Ascending aorta (tissue), 2 donors: Measurements from ENCODE around the gene CNBD2. TPM values are rescaled to one million over a fixed set of nuclear protein-coding genes. Genes with fewer than 3 reads are reported as not detected.
A peak's percentile ranks its signal among the peaks of the same experiment; 100 is the strongest.
"Not testable (repeated sequence)": the region's sequence is repeated elsewhere in the genome, so short reads cannot be mapped to it uniquely, and the experiment has no call there.

Experiments
- DNase-seq, 2 donors: peaks; one replicate each; pipeline ENCODE4 v3.0.0-alpha.2; 2019; ENCODE audit warnings: low spot score in 2 of 2
- H3K27ac ChIP-seq, 2 donors: fragments of 200-600 bp; sonication (generic); one replicate each; pipeline ENCODE4 v1.5.1; 2016 to 2017; ENCODE audit warnings: mild to moderate bottlenecking in 1 of 2
- H3K27me3 ChIP-seq: fragments of 200-600 bp; sonication (generic); one replicate; pipeline ENCODE4 v1.5.1; 2017
- H3K36me3 ChIP-seq, 2 donors: fragments of 200-600 bp; sonication (generic); one replicate each; pipeline ENCODE4 v1.5.1; 2016
- H3K4me1 ChIP-seq, 2 donors: fragments of 200-600 bp; sonication (generic); one replicate each; pipeline ENCODE4 v1.5.1; 2016 to 2017; ENCODE audit warnings: mild to moderate bottlenecking in 1 of 2
- H3K4me3 ChIP-seq, 2 donors: fragments of 200-600 bp; sonication (generic); one replicate each; pipeline ENCODE4 v1.5.1; 2016 to 2017; ENCODE audit warnings: mild to moderate bottlenecking in 1 of 2
- H3K9me3 ChIP-seq, 2 donors: fragments of 200-600 bp; sonication (generic); one replicate each; pipeline ENCODE4 v1.5.1; 2016
- CTCF ChIP-seq, 3 experiments: fragments of 200-600 bp in 2 of 3; fragments of 450-650 bp in 1 of 3; sonication (generic) in 2 of 3; IDR thresholded peaks; one replicate each; pipeline ENCODE4 v1.5.1; 2016 to 2019; ENCODE audit warnings: antibody characterized with exemption in 3 of 3, mild to moderate bottlenecking in 1 of 3, moderate library complexity in 1 of 3
- intact Hi-C: fragments of 100-400 bp; cut with DNase I; formaldehyde crosslinking; loops from one replicate; pipeline ENCODE4 v1.15.1; 2023
- total RNA-seq: library from RNA; depleted of rRNA; stranded (reverse); fragments of >200 nt; gene quantifications from one replicate; pipeline ENCODE4 v1.1.0, GENCODE V29; 2016

Gene CNBD2
- total RNA-seq, 1 donor from 2014 or later, result not detected

- TF ChIP-seq CTCF (IDR thresholded peaks at IDR 0.05), result no peak
- Histone ChIP-seq H3K27ac (no peak overlapping the region), H3K36me3 (peaks cover 4 to 9% of the 10 kb centered on the region in 2 donors), H3K27me3 (no peaks in the 10 kb centered on the region), H3K4me1 (peaks cover 0 to 8% of the 10 kb centered on the region in 2 donors), H3K9me3 (no peaks in the 10 kb centered on the region), H3K4me3 (no peak overlapping the region)
- intact Hi-C loops, result no loop called here
- no peak for DNase-seq
These were observed 75.1 kb downstream of the CNBD2 start for GRCh38 chr20:36043441-36043840.

GRCh38 chr20:36043892-36044515 lies 75.6 kb downstream of the CNBD2 start:
- Histone ChIP-seq H3K9me3 (no peaks in the 10 kb centered on the region), H3K27me3 (no peaks in the 10 kb centered on the region), H3K36me3 (peaks cover 4 to 9% of the 10 kb centered on the region in 2 donors), H3K4me1 (peaks cover 0 to 8% of the 10 kb centered on the region in 2 donors), H3K27ac (no peak overlapping the region), H3K4me3 (no peak overlapping the region)
- TF ChIP-seq CTCF (IDR thresholded peaks at IDR 0.05), result no peak
- intact Hi-C loops, result no loop called here
- no peak for DNase-seq

GRCh38 chr20:36045373-36045714 lies 77.0 kb downstream of the CNBD2 start:
- no peak for TF ChIP-seq CTCF (IDR thresholded peaks at IDR 0.05)
- H3K36me3 ChIP-seq, result peaks cover 4 to 9% of the 10 kb centered on the region in 2 donors
- no peak overlapping the region for H3K4me3 ChIP-seq
- no peaks in the 10 kb centered on the region for H3K27me3 ChIP-seq
- peaks cover 0 to 8% of the 10 kb centered on the region in 2 donors for H3K4me1 ChIP-seq
- intact Hi-C loops, result no loop called here
- H3K9me3 ChIP-seq, result no peaks in the 10 kb centered on the region
- no peak overlapping the region for H3K27ac ChIP-seq
- no peak for DNase-seq

- H3K27me3 ChIP-seq, H3K36me3 ChIP-seq, H3K4me3 ChIP-seq, H3K4me1 ChIP-seq, H3K27ac ChIP-seq, intact Hi-C loops, DNase-seq, H3K9me3 ChIP-seq: not testable (repeated sequence)
These were observed 77.8 kb downstream of the CNBD2 start for GRCh38 chr20:36046073-36046798.

GRCh38 chr20:36049408-36049807 lies 81.0 kb downstream of the CNBD2 start:
- intact Hi-C loops, H3K27me3 ChIP-seq, DNase-seq, H3K9me3 ChIP-seq, H3K36me3 ChIP-seq: not testable (repeated sequence)
- Histone ChIP-seq H3K4me3 (peak overlapping the region; percentile 73 to 99), H3K4me1 (peaks cover 0 to 11% of the 10 kb centered on the region in 2 donors), H3K27ac (peak overlapping the region in 1 of 2 donors; percentile 99)

GRCh38 chr20:36050436-36051317 lies 82.3 kb downstream of the CNBD2 start:
- no peaks in the 10 kb centered on the region for H3K27me3 ChIP-seq
- H3K4me1 ChIP-seq, result peaks cover 0 to 11% of the 10 kb centered on the region in 2 donors
- H3K9me3 ChIP-seq, result no peaks in the 10 kb centered on the region
- H3K4me3 ChIP-seq, result peak overlapping the region; percentile 73 to 99
- no peak for TF ChIP-seq CTCF (IDR thresholded peaks at IDR 0.05)
- intact Hi-C loops, result loop anchor here (1.0 to 2.0 kb wide), 2 partner anchors 14 to 56 kb away; no protein-coding TSS in a partner anchor
- H3K36me3 ChIP-seq, result peaks cover 4% of the 10 kb centered on the region in 2 donors
- DNase-seq, result peak; percentile 62 to 93
- H3K27ac ChIP-seq, result peak overlapping the region; percentile 96 to 99
